SU-DHL-6 (cell line): ENCODE measurements around the gene ITPR2.

Experiments
- H2AFZ ChIP-seq: fragments of 200-600 bp; sonication (generic); 2 replicates; pipeline ENCODE4 v1.6.1; 2014; ENCODE audit warnings: low read depth, mild to moderate bottlenecking, moderate library complexity, mixed read lengths, antibody characterized with exemption, low read length; ENCODE audit not compliant: severe bottlenecking
- H3F3A ChIP-seq: fragments of 200-600 bp; shearing (Covaris generic); 2 replicates; pipeline ENCODE4 v1.6.0; 2016; ENCODE audit warnings: antibody characterized with exemption, mild to moderate bottlenecking; ENCODE audit not compliant: insufficient read depth
- H3K27ac ChIP-seq: fragments of 200-600 bp; sonication (generic); 2 replicates; pipeline ENCODE4 v1.5.1; 2016; ENCODE audit warnings: low read depth, mild to moderate bottlenecking, low read length, moderate library complexity, mixed read lengths
- H3K27me3 ChIP-seq: fragments of 200-600 bp; sonication (generic), shearing (Covaris generic); 2 replicates; pipeline ENCODE4 v1.6.0; 2014; ENCODE audit warnings: mild to moderate bottlenecking, low read length
- H3K36me3 ChIP-seq: fragments of 200-600 bp; sonication (generic); 2 replicates; pipeline ENCODE4 v1.6.1; 2014; ENCODE audit warnings: mild to moderate bottlenecking, low read length, mixed read lengths
- H3K4me2 ChIP-seq: fragments of 300-600, 200-600 bp; shearing (Covaris generic), sonication (generic); 2 replicates; pipeline ENCODE4 v1.6.0; 2014; ENCODE audit warnings: low read length, low read depth, mild to moderate bottlenecking; ENCODE audit not compliant: poor library complexity, severe bottlenecking
- H3K4me3 ChIP-seq: fragments of 200-600 bp; sonication (generic); 2 replicates; pipeline ENCODE4 v1.5.1; 2014; ENCODE audit warnings: antibody characterized with exemption, low read length, mild to moderate bottlenecking, mixed read lengths; ENCODE audit not compliant: insufficient read depth, poor library complexity, severe bottlenecking
- H3K79me2 ChIP-seq: fragments of 200-600 bp; sonication (generic); 2 replicates; pipeline ENCODE4 v1.6.1; 2014; ENCODE audit warnings: mild to moderate bottlenecking, low read length, moderate library complexity; ENCODE audit not compliant: insufficient read depth
- H3K9ac ChIP-seq: fragments of 200-600 bp; sonication (generic); 2 replicates; pipeline ENCODE4 v1.7.0; 2014; ENCODE audit warnings: mild to moderate bottlenecking, low read length
- H3K9me2 ChIP-seq: fragments of 200-600 bp; sonication (generic); replicated peaks from 2 replicates; pipeline ENCODE4 v1.6.1; 2014; ENCODE audit warnings: low read length; ENCODE audit not compliant: insufficient read depth
- H3K9me3 ChIP-seq: fragments of 200-600 bp; sonication (generic); 2 replicates; pipeline ENCODE4 v1.6.1; 2014; ENCODE audit warnings: low read length, mixed read lengths; ENCODE audit not compliant: insufficient read depth
- H4K20me1 ChIP-seq: fragments of 200-600 bp; sonication (generic); 2 replicates; pipeline ENCODE4 v1.6.1; 2014; ENCODE audit warnings: low read depth, mild to moderate bottlenecking, antibody characterized with exemption, low read length, moderate library complexity, mixed read lengths
- EZH2phosphoT487 ChIP-seq: fragments of 200-600 bp; sonication (generic), shearing (Covaris generic); conservative IDR thresholded peaks from 2 replicates; pipeline ENCODE4 v1.6.1; 2018; ENCODE audit warnings: mild to moderate bottlenecking, antibody characterized with exemption, low read length, moderate library complexity, mixed read lengths
- TF ChIP-seq, protein P1 (sequence below): fragments of 200-600 bp; sonication (generic); IDR thresholded peaks from one replicate; pipeline ENCODE4 v1.5.1; 2017; ENCODE audit warnings: antibody characterized with exemption, mild to moderate bottlenecking, low read length, moderate library complexity; ENCODE audit not compliant: insufficient read depth, poor library complexity, severe bottlenecking

Gene ITPR2

DNA sequence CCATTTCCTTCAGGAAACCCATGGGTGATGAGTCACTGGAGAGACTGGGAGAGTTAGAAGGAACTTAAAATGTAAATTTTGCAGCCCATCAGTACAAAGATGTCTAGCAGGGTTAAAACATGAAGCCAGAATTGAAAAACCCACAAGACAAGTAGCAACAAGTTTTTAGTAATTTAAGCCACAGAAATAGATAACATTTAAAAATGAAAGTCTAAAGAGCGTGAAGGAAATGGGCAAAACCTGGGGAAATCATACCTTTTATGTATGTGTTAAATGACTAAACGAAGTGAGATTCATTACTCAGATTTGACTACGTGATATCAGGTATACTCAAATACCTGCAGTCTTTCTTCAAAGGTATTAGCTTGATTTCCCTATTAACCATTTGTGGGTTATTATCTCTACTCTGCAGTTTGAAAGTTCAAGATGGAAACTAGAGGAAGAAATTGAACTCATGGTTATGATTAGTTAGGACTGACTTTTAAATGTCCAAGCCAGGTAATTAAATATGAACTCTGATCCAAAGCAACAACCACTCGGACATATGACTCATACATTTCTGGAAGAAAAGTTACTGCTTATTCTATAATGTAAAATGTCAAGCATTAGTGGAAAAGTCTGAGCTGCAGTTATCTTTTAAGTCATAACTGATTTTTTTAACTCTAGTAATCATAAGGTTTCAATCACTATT is 84.1 kb downstream of the ITPR2 start:
- Histone ChIP-seq H2AFZ (no peak overlapping the region), H3K27ac (no peak overlapping the region), H3K4me3 (no peak overlapping the region), H3K79me2 (no peaks in the 10 kb centered on the region), H3K9me3 (no peaks in the 10 kb centered on the region), H3F3A (no peaks in the 10 kb centered on the region), H3K9me2 (no peaks in the 10 kb centered on the region), H4K20me1 (no peaks in the 10 kb centered on the region), H3K9ac (no peak overlapping the region), H3K36me3 (no peaks in the 10 kb centered on the region), H3K4me2 (no peak overlapping the region), H3K27me3 (no peaks in the 10 kb centered on the region)
- TF ChIP-seq, protein P1, sequence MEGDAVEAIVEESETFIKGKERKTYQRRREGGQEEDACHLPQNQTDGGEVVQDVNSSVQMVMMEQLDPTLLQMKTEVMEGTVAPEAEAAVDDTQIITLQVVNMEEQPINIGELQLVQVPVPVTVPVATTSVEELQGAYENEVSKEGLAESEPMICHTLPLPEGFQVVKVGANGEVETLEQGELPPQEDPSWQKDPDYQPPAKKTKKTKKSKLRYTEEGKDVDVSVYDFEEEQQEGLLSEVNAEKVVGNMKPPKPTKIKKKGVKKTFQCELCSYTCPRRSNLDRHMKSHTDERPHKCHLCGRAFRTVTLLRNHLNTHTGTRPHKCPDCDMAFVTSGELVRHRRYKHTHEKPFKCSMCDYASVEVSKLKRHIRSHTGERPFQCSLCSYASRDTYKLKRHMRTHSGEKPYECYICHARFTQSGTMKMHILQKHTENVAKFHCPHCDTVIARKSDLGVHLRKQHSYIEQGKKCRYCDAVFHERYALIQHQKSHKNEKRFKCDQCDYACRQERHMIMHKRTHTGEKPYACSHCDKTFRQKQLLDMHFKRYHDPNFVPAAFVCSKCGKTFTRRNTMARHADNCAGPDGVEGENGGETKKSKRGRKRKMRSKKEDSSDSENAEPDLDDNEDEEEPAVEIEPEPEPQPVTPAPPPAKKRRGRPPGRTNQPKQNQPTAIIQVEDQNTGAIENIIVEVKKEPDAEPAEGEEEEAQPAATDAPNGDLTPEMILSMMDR: no peak
- TF ChIP-seq EZH2phosphoT487: no peak

DNA sequence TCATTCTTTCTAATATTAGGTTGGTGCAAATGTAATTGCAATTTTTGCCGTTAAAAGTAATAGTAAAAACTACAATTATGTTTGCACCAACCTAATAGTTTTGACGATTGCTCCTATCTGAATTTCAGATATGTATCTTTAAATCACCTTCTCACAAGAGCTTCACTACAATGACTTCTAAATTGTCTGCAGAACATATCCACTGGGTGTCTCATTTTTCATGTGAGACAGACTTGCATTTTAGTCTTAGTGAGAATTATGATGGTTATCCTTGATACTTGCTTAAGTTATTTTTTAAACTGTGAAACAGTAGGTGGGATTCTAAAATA is 84.6 kb downstream of the ITPR2 start:
- no peak overlapping the region for H3K27ac ChIP-seq
- H3K4me3 ChIP-seq: no peak overlapping the region
- no peaks in the 10 kb centered on the region for H3K27me3 ChIP-seq
- no peak overlapping the region for H3K9ac ChIP-seq
- no peaks in the 10 kb centered on the region for H3K9me3 ChIP-seq
- no peak for TF ChIP-seq EZH2phosphoT487
- TF ChIP-seq, protein P1: no peak
- no peaks in the 10 kb centered on the region for H4K20me1 ChIP-seq
- H3K4me2 ChIP-seq: no peak overlapping the region
- no peaks in the 10 kb centered on the region for H3F3A ChIP-seq
- no peaks in the 10 kb centered on the region for H3K79me2 ChIP-seq
- no peak overlapping the region for H2AFZ ChIP-seq
- no peaks in the 10 kb centered on the region for H3K36me3 ChIP-seq
- no peaks in the 10 kb centered on the region for H3K9me2 ChIP-seq

DNA sequence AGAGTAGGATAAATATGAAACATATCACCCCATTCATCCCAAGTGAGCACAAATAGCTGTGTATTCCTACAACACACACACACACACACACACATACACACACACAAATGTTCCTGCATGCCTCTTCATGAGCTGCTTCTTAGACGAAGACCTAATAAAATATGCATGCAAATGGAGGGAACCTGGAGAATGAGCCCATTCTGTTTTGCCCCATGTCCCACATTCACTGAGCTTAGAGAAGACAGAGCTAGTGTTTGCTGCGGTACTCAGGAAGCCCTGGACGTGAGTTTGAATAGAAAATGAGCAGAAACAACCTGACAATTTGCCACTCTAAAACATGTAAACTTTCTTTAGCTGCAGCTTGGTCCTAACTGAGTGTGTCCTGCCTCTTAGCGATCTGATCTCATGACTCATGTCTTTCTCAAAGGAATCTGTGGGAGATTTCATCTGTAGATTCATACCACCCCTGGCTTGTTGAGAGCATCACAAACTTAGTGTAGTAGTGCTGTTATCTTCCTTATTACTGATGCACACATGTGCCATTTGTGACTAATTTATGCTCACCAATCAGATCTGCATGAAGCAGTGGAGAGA is 86.8 kb downstream of the ITPR2 start:
- Histone ChIP-seq H3K27me3 (no peaks in the 10 kb centered on the region), H4K20me1 (no peaks in the 10 kb centered on the region), H3K27ac (no peak overlapping the region), H3K36me3 (no peaks in the 10 kb centered on the region), H3K9me2 (no peaks in the 10 kb centered on the region), H3K9ac (no peak overlapping the region), H3F3A (no peaks in the 10 kb centered on the region), H3K9me3 (no peaks in the 10 kb centered on the region), H3K4me3 (no peak overlapping the region), H3K79me2 (no peaks in the 10 kb centered on the region), H2AFZ (no peak overlapping the region), H3K4me2 (no peak overlapping the region)
- TF ChIP-seq, protein P1: no peak
- no peak for TF ChIP-seq EZH2phosphoT487
